Neural cell (in vitro differentiated cells): ENCODE results near the gene ITPKB.

ENCODE experiments used
- CTCF ChIP-seq: fragments of 450-650 bp; IDR thresholded peaks from 2 replicates; pipeline ENCODE4 v1.5.1; 2014; ENCODE audit warnings: antibody characterized with exemption, mild to moderate bottlenecking, moderate library complexity; ENCODE audit not compliant: poor library complexity, severe bottlenecking
- EP300 ChIP-seq: fragments of 450-650 bp; conservative IDR thresholded peaks from 2 replicates; pipeline ENCODE4 v1.6.1; 2014; ENCODE audit warnings: antibody characterized with exemption, mild to moderate bottlenecking, moderate library complexity; ENCODE audit not compliant: poor library complexity, severe bottlenecking
- EZH2 ChIP-seq: fragments of 200-600, 300-800 bp; shearing (Covaris generic), sonication (generic); IDR thresholded peaks from 2 replicates; pipeline ENCODE4 v1.6.1; 2014; ENCODE audit warnings: antibody characterized with exemption, low read length, borderline replicate concordance, mild to moderate bottlenecking; ENCODE audit not compliant: insufficient read depth, poor library complexity, severe bottlenecking
- MXI1 ChIP-seq: fragments of 450-650 bp; conservative IDR thresholded peaks from 2 replicates; pipeline ENCODE4 v1.6.1; 2014; ENCODE audit warnings: antibody characterized with exemption, mild to moderate bottlenecking; ENCODE audit not compliant: poor library complexity, severe bottlenecking
- POLR2AphosphoS5 ChIP-seq: IDR thresholded peaks from 2 replicates; pipeline ENCODE4 v1.6.1; 2012
- RAD21 ChIP-seq: fragments of 450-650 bp; conservative IDR thresholded peaks from 2 replicates; pipeline ENCODE4 v1.6.1; 2014; ENCODE audit warnings: antibody characterized with exemption, mild to moderate bottlenecking, moderate library complexity
- REST ChIP-seq: IDR thresholded peaks from 2 replicates; pipeline ENCODE4 v1.6.1; 2012; ENCODE audit warnings: borderline replicate concordance
- TAF1 ChIP-seq: IDR thresholded peaks from 2 replicates; pipeline ENCODE4 v1.6.1; 2012; ENCODE audit warnings: low read depth

DNA sequence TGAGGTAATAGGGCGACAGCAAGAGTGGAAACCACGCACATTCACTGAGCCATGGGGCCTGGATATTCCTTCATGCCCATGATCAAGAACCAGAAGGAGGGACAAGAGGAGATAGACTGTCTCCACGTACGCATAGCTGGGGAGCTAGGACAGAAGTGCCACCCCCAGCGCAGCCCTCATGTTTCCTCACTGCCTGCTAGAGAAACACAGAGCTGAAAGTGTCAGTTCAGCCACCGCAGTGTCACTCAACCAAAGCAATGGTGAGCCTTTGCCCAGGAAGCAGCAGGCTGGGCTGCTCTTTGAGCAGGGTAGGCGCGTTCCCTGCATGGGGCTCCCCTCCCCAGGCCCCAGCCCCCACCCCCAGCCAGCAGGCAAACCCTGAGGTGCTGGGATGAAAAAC is 122.0 kb downstream of the ITPKB start:
- TF ChIP-seq CTCF (no peak), EP300 (no peak), MXI1 (no peak), EZH2 (no peak), RAD21 (no peak), REST (no peak), POLR2AphosphoS5 (no peak), TAF1 (no peak)
